ENCODE data around the gene OR4N2.

GRCh38 chr14:19823178-19823577 lies 19.6 kb downstream of the OR4N2 start:
- TF ChIP-seq EZH2 (IDR thresholded peaks at IDR 0.05; ENCODE audit: low read length) = no peak
- TF ChIP-seq CTCF (optimal IDR thresholded peaks at IDR 0.05 in 1 of 3, IDR thresholded peaks at IDR 0.05 in 1 of 3, conservative IDR thresholded peaks at IDR 0.05 in 1 of 3; ENCODE audit: extremely low read depth in 1 of 3, insufficient read depth in 2 of 3, low read length in 3 of 3) = no peak

Data from keratinocyte (primary cell).